NCI-H128 (cell line): ENCODE measurements around the gene SLC23A2.

Source experiments
- DNase-seq: peaks from one replicate; lab custom pipeline; 2025; ENCODE audit not compliant: unreplicated experiment; lab: John Stamatoyannopoulos, UW

Gene SLC23A2

GRCh38 chr20:4967752-4968477 is 33.4 kb downstream of the SLC23A2 start:
- DNase-seq: no peak

GRCh38 chr20:4966826-4967751 is 34.2 kb downstream of the SLC23A2 start:
- DNase-seq: no peak

GRCh38 chr20:4962241-4962855 is 39.0 kb downstream of the SLC23A2 start:
- DNase-seq: no peak

- DNase-seq: no peak
Observed at GRCh38 chr20:4961746-4962145, 39.6 kb downstream of the SLC23A2 start.

GRCh38 chr20:4959592-4959991 is 41.7 kb downstream of the SLC23A2 start:
- DNase-seq: no peak

- no peak for DNase-seq
Observed at GRCh38 chr20:4957939-4958362, 43.4 kb downstream of the SLC23A2 start.

GRCh38 chr20:4957187-4957586 is 44.1 kb downstream of the SLC23A2 start:
- no peak for DNase-seq

- DNase-seq: no peak
Observed at GRCh38 chr20:4956200-4956810, 45.0 kb downstream of the SLC23A2 start.

GRCh38 chr20:4953881-4954280 is 47.4 kb downstream of the SLC23A2 start:
- DNase-seq: no peak

GRCh38 chr20:4952229-4952628 is 49.1 kb downstream of the SLC23A2 start:
- DNase-seq: no peak

GRCh38 chr20:4951299-4951698 is 50.0 kb downstream of the SLC23A2 start:
- DNase-seq: no peak

- DNase-seq: no peak
Observed at GRCh38 chr20:4950841-4951240, 50.5 kb downstream of the SLC23A2 start.

- no peak for DNase-seq
Observed at GRCh38 chr20:4950437-4950836, 50.9 kb downstream of the SLC23A2 start.

- DNase-seq: no peak
Observed at GRCh38 chr20:4949833-4950178, 51.5 kb downstream of the SLC23A2 start.

GRCh38 chr20:4947817-4948559 is 53.3 kb downstream of the SLC23A2 start:
- DNase-seq: no peak

- no peak for DNase-seq
Observed at GRCh38 chr20:4946986-4947385, 54.3 kb downstream of the SLC23A2 start.

- DNase-seq: no peak
Observed at GRCh38 chr20:4946585-4946984, 54.7 kb downstream of the SLC23A2 start.

GRCh38 chr20:4944518-4945313 is 56.6 kb downstream of the SLC23A2 start:
- DNase-seq: no peak

- DNase-seq: no peak
Observed at GRCh38 chr20:4942331-4942730, 59.0 kb downstream of the SLC23A2 start.
